ENCODE measurements around the gene MTAP.
A peak's percentile ranks its signal among the peaks of the same experiment; 100 is the strongest.

The MTAP gene

DNA sequence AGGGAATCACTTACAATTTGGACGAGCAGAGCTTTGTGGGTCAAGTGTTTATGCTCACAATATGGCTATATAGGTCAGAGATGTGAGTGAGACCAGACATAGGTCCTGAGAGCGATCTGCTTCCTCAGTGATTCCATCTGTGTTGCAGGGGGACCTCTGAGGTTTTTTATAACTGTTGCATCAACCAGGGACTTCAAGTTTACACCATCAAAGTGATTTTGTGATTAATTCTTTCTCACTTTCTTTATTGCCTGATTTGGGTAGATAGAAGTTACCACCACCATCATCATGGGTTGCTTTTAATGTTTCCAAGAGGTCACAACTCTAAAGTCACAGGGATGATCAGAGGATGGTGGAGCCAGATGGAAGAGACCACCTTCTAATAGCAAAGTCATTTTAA is 7.0 kb upstream of the MTAP start:
- Histone ChIP-seq H4K20me1 (ENCODE audit: insufficient read depth, low read length) (no peaks in the 10 kb centered on the region), H3K79me2 (ENCODE audit: insufficient read depth, low read length) (no peaks in the 10 kb centered on the region), H2AFZ (ENCODE audit: low read depth, low read length) (no peak overlapping the region), H3K27ac (ENCODE audit: low read length) (no peak overlapping the region), H3K9ac (ENCODE audit: low read depth, low read length) (no peak overlapping the region), H3K4me2 (ENCODE audit: insufficient read depth, low read length) (no peak overlapping the region), H3K4me3 (ENCODE audit: low read depth in 1 of 2, low read length in 2 of 2) (no peak overlapping the region), H3K36me3 (ENCODE audit: insufficient read depth, low read length) (no peaks in the 10 kb centered on the region), H3K27me3 (ENCODE audit: insufficient read depth, low read length, poor library complexity) (peaks cover 45% of the 10 kb centered on the region), H3K9me3 (ENCODE audit: insufficient read depth, low read length, severe bottlenecking) (no peaks in the 10 kb centered on the region), H3K4me1 (ENCODE audit: insufficient read depth, low read length) (no peaks in the 10 kb centered on the region)
- ATAC-seq (ENCODE audit: insufficient read depth, low read depth), result no peak
- no peak for DNase-seq
- TF ChIP-seq, protein P1, sequence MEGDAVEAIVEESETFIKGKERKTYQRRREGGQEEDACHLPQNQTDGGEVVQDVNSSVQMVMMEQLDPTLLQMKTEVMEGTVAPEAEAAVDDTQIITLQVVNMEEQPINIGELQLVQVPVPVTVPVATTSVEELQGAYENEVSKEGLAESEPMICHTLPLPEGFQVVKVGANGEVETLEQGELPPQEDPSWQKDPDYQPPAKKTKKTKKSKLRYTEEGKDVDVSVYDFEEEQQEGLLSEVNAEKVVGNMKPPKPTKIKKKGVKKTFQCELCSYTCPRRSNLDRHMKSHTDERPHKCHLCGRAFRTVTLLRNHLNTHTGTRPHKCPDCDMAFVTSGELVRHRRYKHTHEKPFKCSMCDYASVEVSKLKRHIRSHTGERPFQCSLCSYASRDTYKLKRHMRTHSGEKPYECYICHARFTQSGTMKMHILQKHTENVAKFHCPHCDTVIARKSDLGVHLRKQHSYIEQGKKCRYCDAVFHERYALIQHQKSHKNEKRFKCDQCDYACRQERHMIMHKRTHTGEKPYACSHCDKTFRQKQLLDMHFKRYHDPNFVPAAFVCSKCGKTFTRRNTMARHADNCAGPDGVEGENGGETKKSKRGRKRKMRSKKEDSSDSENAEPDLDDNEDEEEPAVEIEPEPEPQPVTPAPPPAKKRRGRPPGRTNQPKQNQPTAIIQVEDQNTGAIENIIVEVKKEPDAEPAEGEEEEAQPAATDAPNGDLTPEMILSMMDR (IDR thresholded peaks at IDR 0.05; ENCODE audit: borderline replicate concordance, extremely low read depth, low read length, poor library complexity, severe bottlenecking), result no peak

DNA sequence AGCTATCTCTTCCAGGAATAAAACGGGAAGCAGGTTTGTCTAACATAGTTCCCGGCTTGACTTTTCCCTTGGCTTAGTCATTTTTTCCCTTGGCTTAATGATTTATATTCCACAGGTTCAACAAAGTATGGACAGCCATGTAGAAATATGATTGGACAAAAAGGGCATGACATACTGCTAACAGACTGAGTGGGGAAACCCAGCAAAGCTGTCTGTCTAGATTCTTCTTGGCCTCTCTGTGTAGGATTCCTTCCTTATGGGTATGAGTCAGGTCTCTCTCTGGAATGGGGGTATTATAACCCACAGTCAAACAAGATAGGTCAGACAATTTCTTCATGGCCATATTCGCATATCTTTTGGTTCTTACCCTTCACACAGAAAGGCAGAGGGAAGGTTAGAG is 5.7 kb upstream of the MTAP start:
- TF ChIP-seq, protein P1 (IDR thresholded peaks at IDR 0.05; ENCODE audit: borderline replicate concordance, extremely low read depth, low read length, poor library complexity, severe bottlenecking), result no peak
- no peak for TF ChIP-seq EZH2 (IDR thresholded peaks at IDR 0.05; ENCODE audit: borderline replicate concordance, low read depth, low read length, severe bottlenecking)
- Histone ChIP-seq H3K4me2 (ENCODE audit: insufficient read depth, low read length) (no peak overlapping the region), H3K27ac (ENCODE audit: low read length) (no peak overlapping the region)

DNA sequence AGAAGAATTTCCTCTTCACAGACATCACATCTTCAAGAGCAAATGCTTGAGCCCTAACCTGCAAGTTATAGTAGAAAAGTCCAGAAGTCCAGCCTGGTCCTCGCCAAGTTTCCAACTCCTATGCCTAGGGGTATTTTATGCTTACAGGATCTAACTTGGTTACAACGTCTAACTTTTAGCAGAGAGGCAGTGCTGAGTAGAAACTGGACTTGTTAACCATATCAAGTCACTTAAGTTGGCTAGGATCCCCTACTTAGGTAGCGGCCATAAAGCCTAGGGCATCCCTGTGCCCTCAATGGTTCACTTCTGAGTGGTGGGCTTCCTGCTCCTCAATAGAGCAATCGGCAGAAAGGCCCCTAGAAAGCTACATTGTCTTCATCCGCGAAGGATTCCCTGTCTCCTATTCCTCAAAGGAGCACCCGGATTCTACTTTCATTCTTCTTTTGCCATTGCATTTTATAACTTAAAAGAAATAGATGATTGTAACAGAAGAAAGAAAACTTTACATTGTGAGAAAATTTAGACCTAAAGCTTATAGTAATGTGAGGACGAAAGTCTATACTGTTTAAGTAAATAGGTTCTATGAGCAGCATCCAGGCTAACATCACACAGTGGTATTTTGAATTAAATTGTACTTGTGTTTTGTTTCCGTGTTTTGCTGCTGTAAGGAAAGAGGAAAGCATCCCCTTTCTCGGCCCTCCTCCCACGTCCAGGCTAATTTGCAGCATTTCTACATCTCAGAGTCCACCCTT is 1.3 kb upstream of the MTAP start:
- Histone ChIP-seq H4K20me1 (ENCODE audit: insufficient read depth, low read length) (peaks cover 20% of the 10 kb centered on the region; the same call in 1 of the 2 replicates), H3K9ac (ENCODE audit: low read depth, low read length) (peak overlapping the region; percentile 76), H3K9me3 (ENCODE audit: insufficient read depth, low read length, severe bottlenecking) (no peaks in the 10 kb centered on the region), H3K79me2 (ENCODE audit: insufficient read depth, low read length) (peaks cover 45% of the 10 kb centered on the region), H3K27me3 (ENCODE audit: insufficient read depth, low read length, poor library complexity) (peaks cover 15% of the 10 kb centered on the region), H3K4me3 (ENCODE audit: low read depth in 1 of 2, low read length in 2 of 2) (peak overlapping the region in 1 of 2 experiments; percentile 80; a peak in 2 of 4 replicates), H3K27ac (ENCODE audit: low read length) (peak overlapping the region; percentile 89; the same call in 1 of the 2 replicates), H3K36me3 (ENCODE audit: insufficient read depth, low read length) (peaks cover 14% of the 10 kb centered on the region), H3K4me2 (ENCODE audit: insufficient read depth, low read length) (peak overlapping the region; percentile 79), H2AFZ (ENCODE audit: low read depth, low read length) (peak overlapping the region; percentile 95), H3K4me1 (ENCODE audit: insufficient read depth, low read length) (peaks cover 36% of the 10 kb centered on the region)
- ATAC-seq (ENCODE audit: insufficient read depth, low read depth) (no peak), DNase-seq (no peak)
- no peak for TF ChIP-seq EZH2 (IDR thresholded peaks at IDR 0.05; ENCODE audit: borderline replicate concordance, low read depth, low read length, severe bottlenecking)
- TF ChIP-seq, protein P1 (IDR thresholded peaks at IDR 0.05; ENCODE audit: borderline replicate concordance, extremely low read depth, low read length, poor library complexity, severe bottlenecking), result no peak

More for the DNA sequence above, 5.7 kb upstream of the MTAP start:
- Histone ChIP-seq H3K27me3 (ENCODE audit: insufficient read depth, low read length, poor library complexity) (peaks cover 45% of the 10 kb centered on the region), H4K20me1 (ENCODE audit: insufficient read depth, low read length) (no peaks in the 10 kb centered on the region), H3K4me3 (ENCODE audit: low read depth in 1 of 2, low read length in 2 of 2) (no peak overlapping the region), H2AFZ (ENCODE audit: low read depth, low read length) (no peak overlapping the region), H3K36me3 (ENCODE audit: insufficient read depth, low read length) (no peaks in the 10 kb centered on the region), H3K79me2 (ENCODE audit: insufficient read depth, low read length) (peaks cover 3% of the 10 kb centered on the region), H3K9me3 (ENCODE audit: insufficient read depth, low read length, severe bottlenecking) (no peaks in the 10 kb centered on the region), H3K9ac (ENCODE audit: low read depth, low read length) (no peak overlapping the region), H3K4me1 (ENCODE audit: insufficient read depth, low read length) (peaks cover 9% of the 10 kb centered on the region)
- DNase-seq (no peak), ATAC-seq (ENCODE audit: insufficient read depth, low read depth) (no peak)
